Esophagus squamous epithelium (tissue), 4 donors: ENCODE data around the gene WNT7B.

Experiments used
- POLR2A ChIP-seq, 4 donors: fragments of 450-650 bp; IDR thresholded peaks; one replicate each; pipeline ENCODE4 v1.6.1; 2017; ENCODE audit warnings: antibody characterized with exemption in 4 of 4, mild to moderate bottlenecking in 4 of 4, moderate library complexity in 3 of 4
- TF ChIP-seq, protein P1 (sequence below), 6 experiments: fragments of 450-650 bp in 4 of 6; fragments of 200-600 bp in 2 of 6; sonication (generic) in 2 of 6; IDR thresholded peaks; one replicate each; pipeline ENCODE4 v1.5.1; 2016 to 2019; ENCODE audit warnings: antibody characterized with exemption in 6 of 6, mild to moderate bottlenecking in 4 of 6, moderate library complexity in 4 of 6

DNA sequence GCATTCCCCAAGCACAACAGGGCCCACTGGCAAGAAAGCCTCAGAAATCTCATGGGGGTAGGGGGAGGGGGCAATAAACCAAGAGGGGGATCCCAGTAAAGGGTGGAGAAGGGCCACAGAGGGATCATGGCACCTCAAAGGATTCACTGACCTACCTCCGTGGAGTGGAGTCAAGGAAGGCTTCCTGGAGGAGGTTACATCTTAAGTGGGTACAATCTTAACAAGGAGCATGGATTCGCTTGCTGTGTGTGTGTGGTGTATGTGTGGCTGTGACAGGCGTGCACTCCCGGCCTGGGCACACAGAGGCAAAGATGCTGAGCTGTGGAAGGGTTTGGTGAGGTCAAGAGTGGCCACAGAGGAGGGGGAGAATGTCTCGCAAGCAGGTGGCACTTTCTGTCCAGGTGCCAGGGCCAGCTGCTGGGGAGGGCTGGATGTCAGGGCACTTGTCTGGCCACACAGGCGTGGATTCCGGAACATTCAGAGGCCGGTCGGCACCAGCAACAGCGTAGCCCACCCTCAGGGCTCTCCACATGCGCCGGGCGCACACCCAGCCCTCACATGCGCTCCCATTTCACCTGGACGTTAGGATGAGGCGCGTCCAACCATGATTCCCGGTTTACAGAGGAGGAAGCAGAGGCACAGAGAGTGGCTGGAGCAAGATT is 43.3 kb downstream of the WNT7B start:
- TF ChIP-seq, protein P1, sequence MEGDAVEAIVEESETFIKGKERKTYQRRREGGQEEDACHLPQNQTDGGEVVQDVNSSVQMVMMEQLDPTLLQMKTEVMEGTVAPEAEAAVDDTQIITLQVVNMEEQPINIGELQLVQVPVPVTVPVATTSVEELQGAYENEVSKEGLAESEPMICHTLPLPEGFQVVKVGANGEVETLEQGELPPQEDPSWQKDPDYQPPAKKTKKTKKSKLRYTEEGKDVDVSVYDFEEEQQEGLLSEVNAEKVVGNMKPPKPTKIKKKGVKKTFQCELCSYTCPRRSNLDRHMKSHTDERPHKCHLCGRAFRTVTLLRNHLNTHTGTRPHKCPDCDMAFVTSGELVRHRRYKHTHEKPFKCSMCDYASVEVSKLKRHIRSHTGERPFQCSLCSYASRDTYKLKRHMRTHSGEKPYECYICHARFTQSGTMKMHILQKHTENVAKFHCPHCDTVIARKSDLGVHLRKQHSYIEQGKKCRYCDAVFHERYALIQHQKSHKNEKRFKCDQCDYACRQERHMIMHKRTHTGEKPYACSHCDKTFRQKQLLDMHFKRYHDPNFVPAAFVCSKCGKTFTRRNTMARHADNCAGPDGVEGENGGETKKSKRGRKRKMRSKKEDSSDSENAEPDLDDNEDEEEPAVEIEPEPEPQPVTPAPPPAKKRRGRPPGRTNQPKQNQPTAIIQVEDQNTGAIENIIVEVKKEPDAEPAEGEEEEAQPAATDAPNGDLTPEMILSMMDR (IDR thresholded peaks at IDR 0.05) = no peak
- TF ChIP-seq POLR2A (IDR thresholded peaks at IDR 0.05) = no peak
